Myocyte (in vitro differentiated cells): ENCODE results near the gene AFF1. TPM values are rescaled to one million over a fixed set of nuclear protein-coding genes. Genes with fewer than 3 reads are reported as not detected.

ENCODE experiments used
- DNase-seq: peaks from one replicate; pipeline ENCODE4 v3.0.0-alpha.2; 2012; ENCODE audit warnings: low read depth
- total RNA-seq: library from RNA; depleted of rRNA; stranded (reverse); fragments of >200 nt; gene quantifications from 2 replicates; pipeline ENCODE4 v1.2.3, GENCODE V29; 2014

Gene AFF1
- total RNA-seq, 1 donor from 2014 or later, result 13.7 TPM

DNA sequence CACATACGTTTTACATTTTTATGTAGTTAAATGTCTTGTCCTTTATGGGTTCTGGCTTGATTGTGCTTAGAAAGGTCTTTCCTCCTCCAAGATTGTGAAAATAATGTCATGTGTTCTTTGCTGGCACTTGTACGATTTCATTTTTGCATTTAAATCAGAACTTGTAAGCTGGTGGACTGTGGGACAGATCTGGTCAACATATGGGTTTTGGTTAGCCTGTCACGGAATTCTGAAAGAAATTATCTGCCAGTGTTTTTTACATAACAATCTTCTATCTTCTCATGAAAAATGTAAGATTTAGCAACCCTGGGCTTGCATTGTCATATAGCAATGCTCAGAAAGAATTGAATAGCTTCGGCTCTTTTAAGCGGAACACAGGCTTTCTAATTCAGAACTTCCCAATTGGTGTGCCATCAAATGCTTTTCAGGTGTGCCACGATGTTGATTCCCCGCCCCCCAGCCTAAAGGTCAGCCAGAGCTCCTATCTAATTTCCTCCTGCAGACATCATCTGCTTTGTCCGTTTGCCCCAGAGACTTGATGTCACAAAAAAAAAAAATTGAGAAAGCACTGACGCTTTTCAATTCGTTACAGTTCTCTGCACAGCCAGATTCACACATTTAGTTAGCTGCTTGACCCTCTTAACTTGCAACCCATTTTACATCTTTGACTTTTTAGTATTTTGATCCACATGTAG is 16.2 kb downstream of the AFF1 start:
- DNase-seq, result no peak

DNA sequence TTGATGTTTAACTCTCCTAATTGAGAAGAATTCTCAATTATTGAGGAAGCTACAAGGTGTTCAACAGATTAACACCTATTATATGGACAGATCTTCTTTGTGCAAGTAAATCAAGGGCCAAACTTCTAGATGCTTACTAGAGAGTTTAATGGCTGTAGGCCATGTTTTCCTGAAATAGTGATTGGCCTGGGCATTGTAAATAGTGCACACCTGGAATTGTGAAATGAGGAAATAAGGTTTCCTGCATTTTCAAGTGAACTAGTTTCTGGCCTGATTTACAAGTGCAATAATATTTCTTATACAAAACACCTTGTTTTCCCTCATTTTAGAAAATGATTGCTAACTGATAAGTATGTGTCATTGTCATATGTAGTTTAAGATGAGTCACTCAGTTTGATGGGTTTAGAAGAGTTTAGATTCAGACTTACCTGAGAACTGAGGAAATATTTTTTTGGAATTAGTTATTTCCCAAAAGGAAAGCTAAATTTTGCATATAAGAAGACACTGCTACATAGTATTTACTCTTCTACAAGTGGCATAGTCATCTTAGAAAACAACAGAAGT is 21.2 kb downstream of the AFF1 start:
- no peak for DNase-seq

DNA sequence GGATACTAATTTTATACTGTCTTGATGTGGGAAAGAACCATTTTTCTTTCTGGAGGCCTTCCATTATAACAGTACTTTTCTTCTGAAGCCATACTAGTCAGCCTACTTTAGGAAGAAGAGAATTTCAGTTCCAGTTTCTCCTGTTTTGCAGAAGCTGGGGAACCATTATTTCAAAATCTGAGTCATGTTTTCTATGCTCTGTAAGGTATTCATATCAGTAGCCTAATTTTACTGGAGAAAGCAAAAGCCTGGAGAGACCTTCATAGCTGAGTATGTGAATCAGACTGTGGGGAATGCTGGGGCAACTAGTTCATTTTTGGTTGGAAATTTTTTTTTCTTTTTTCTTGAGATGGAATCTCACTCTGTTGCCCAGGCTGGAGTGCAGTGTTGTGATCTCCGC is 22.4 kb downstream of the AFF1 start:
- no peak for DNase-seq

DNA sequence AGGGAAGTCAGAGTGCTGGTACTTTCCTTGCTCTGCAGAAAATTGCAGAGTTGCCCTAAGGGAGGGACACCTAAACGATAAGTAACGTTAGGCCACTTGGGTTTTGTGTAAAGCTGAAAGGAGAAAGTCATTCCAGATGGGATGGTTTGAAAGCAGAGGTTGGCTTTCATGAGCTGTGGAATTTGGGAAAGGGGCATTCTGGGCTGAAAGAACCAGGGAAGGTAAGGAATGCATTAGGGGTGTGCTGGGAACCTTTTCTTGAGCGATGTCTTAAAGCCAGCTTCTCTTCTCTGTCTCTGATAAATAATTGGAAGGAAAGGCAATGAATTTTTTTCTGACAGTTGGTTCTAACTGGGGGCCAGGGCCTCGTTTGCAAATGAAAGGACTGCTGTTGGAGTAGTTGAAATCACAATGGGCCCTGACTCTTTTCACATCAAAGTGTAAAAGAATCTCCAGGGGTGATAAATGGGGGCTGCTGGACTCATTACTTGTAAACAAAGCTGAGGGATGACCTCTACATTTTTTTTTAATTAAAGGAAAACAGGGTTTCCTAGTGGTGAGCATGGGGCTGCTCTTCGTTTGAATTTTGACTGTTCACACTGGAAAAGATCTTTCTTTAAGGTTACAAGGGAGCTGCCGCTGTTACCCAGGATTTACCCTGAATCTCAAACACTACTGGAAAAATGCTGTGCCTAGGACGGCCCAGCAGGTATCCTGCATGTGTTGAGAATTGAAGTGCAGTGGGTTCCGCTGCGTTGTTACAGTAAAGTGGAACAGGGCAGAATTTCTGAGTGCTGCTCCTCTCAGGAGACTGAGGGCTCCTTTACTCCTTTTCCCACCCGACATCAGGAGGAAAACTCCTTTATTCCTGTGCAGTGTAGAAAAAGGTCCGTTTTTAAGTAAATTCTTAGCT is 25.0 kb downstream of the AFF1 start:
- no peak for DNase-seq

DNA sequence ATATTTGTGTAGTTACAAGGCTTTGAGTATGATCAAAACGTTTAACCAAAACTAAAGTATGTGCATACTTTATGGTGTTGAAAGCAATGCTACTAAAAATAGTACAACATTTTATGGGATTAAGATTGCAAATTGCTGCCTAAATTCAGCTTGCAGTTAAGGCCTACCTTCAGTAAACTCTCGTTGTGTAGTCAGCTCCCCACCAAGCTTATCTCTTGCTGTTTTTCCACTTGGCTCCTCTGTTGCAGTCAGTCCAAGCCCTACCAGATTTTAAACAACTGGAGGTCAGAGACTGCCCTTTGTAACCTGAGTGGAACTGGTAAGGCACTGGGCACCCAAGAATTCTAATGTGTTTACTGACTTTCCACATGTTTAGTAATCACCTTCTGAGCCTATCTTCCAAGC is 25.7 kb downstream of the AFF1 start:
- peak; percentile 8 for DNase-seq

DNA sequence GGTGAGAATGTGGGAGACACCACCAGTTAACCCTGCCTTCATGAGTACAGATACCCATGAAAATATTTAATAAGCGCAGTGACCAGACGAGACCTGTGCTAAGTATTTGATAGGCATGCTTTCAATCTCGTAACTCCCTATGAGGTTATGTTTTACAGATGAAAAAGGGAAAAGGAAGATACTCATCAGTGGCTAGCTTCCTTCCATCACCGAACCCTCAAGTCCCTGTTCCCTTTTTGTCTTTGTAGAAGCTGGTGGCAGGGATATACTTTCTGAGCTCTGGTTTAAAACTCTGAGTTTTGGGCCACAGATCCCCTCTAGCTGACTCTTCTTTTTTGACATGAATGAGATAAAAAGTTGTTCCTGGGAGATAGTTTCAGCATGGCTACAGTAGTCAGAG is 26.3 kb downstream of the AFF1 start:
- DNase-seq, result no peak

DNA sequence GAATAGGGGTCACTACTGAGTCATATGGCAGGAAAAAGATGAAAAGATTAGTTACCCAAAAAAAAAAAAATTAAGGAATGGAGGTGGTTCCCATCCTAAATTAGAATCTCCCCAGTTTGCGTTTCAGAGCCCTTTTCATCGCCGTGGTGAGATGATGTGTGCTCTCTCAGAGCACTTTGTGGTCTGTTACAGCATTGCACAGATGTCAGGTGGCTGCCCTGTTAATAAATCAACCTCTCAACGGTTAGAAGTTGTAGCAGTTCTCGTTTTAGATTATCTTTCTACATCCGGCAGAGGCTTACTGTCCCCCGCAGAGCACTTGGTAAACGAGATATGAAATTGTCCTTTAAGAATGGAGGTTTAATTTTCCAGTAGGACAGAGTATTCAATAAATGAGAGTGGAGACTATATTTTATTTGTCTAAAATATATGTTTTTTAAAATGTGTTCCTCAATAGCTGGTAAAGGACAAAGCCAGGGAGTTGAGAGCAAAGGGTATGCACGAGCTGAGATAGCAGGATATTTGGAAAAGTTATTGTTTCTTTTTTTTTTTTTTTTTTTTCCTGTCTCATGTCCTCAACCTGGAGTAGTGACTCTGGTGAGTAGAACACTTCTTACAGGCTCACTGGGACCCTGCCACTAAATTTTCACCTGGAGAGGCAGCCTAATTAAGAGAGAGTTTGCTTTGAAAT is 26.9 kb downstream of the AFF1 start:
- peak; percentile 54 for DNase-seq

DNA sequence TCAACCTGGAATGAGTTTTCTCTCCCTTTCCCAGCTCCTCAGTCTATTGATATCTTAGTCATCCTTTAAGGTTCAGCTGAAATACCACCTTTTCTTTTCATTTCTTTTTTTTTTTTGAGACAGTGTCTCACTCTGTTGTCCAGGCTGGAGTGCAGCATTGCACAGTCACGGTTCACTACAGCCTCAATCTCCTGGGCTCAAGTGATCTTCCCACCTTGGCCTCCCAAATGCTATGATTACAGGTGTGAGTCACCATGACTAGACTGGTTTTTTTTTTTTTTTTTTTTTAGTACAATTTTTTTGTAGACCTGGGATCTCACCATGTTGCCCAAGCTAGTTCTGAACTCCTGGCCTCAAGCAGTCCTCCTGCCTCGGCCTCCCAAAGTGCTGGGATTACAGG is 28.9 kb downstream of the AFF1 start:
- DNase-seq, result no peak

DNA sequence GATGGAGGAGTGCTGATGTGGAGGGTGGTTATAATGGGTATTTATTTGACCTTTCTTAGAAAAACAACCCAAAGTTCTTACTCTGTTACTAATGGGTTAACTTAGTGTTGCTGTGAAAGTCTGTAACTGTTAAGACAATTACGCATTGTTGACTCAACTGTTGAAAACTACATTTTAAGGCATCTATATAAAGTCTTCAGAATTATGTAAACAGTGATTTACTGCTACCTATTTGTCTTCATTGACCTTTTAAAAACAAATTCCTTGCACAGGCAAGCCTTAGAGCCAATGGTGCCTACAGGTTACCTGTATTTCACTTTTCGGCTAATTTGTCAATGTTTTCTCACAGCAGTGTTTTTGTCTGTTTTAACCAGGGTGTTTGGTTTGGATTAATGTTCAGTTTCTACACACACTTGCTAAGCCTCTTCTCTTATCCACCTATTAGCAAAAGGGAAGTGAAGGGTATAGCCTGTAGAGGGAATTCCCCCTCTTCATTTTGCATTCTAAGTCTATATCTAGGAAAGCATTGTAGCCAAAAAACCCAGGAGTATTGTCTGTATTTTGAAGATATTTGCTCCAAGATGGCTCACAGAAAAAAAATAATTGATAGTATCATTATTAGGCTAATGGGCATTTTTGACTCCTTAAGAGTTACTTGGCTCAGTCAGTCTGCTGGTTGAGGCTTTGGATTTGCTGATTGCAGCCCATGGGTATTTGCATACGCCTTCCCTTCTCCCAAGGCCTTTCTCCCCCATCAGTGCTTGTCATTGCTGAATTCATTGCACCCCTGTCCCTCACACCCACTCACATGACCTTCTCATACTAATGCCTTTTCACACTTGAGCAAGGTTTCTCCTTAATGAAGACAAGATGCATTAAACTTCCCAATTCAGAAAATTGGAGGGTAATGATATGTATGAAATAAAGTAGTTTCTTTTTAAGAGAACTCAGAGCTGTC is 30.5 kb downstream of the AFF1 start:
- DNase-seq, result no peak

DNA sequence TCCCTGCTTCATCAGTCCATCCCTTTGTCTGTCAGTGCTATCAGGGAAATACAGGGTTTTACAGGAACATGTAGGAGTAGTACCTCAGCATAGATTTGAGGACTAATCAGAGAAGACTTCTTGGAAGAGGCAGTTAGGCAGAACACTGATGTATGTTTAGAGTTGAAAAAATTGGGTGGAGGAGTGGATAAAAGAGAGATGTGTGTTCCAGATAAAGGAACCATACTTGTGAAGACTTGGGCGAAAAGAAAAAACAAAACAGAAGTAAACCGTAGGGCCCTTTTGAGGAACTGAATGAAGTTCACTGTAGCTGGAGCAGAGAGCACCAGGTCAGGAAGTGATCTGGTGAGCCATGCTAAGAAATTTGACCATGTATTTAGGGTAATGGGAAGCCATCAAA is 32.3 kb downstream of the AFF1 start:
- no peak for DNase-seq

DNA sequence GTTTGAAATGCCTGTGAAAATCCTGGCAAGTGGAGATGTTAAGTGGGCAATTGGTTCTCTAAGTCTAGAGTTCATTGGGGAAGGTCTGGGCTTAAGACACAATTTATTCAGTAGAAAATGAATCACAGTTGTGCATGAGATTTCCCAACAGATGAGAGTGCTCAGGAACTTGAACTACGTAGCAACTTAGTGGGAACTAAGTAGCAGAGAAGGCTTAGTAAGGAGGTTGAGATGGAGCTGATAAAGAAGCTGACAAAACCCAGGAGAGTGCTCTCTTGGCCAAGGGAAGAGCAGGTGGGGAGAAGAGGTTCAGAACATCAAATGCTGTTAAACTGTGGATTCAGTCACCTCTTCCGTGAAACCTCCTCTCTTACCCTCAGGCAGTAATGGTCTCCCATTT is 33.0 kb downstream of the AFF1 start:
- no peak for DNase-seq

DNA sequence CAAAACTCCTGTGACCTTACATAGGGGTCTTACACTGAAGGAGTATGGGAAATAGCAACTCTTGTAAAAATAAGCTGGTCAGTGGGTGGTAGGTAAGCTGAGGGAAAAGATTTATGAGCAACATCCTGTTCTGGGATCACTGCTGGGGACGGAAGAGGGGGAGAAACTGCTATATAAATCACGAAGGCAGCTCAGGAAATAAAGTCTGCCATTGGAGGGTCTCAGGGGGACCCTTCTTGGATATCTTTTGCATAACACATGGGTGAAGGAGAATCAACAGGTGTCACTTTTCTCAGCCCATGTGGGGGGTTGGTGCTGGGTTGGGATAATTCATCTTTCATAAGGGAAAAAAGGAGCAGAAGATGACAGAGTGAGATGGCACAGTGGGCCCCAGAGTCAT is 33.7 kb downstream of the AFF1 start:
- DNase-seq, result no peak

DNA sequence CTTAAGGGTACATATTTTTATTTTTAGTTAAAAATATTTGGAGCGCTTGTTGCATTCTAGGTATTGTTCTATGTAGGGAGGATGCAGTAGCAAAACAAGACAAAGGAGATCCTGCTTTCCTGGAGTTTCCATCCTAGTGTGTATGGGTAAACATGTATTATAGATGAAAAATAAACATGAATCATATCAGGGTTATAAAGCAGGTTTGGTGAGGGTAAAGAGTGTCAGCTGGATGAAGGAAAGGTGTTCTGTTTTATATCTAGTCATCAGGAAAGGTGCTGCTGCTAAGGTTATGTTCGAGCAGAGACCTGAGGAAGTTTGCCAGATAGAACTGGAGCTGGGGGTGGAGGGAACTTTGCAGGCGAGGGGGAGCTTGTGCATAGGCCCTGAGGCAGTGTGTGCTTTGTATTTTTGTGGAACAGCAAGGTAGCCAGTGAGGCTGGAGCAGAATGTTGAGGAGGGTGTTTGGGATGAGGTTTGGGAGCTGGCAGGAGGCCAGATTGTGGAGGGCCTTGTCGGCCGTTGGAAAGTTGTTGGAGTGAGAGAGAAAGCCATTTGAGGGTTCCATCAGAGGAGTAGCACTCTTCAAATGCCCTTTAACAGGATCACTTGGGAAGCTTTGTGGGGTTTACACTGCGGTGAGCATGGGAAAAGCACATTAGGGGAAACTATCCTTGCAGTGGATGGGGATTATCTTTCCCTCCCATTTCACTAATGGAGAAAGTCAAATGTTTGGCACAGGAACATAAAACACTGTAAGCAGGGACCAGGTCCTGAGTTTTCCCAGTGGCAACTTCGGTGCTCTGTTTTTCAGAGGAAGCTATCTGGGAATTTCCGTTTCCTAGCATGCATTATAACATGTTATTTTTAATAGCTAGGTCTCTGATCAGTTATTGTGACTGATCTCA is 35.9 kb downstream of the AFF1 start:
- DNase-seq, result no peak

DNA sequence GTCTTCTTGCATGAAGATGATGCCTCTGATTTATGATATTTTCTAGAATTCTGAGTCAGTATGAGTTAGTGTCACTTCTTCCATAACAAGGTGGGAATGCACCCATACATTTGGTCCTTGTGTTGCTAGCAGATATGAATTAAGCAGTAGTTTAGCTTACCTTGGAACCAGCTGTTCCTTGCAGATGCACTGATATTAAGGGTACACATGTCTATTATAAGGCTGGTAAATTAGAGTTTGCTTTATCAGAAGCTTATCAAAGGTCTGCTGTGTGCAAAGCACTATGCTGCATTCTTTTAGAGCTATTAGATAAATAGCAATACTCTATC is 36.5 kb downstream of the AFF1 start:
- DNase-seq, result no peak

DNA sequence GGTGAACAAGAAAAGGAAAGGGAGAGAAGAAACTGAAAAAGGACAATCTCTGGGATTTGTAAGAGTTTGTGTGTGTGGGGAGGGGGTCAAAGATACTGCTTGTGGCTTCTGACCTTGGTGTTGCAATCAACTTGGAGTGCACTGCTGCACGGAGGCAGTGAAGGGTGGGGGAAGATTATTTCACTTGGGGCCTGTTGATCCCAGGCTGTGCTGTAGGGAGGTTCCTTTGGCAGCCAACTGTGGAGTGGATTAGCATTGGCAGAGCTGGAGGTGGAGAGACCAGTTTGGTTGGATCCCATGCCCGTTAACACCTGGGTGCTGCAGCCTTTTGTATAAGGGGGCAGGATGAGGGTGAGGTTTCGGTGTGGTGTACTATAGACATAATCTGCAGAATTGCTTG is 38.2 kb downstream of the AFF1 start:
- no peak for DNase-seq

DNA sequence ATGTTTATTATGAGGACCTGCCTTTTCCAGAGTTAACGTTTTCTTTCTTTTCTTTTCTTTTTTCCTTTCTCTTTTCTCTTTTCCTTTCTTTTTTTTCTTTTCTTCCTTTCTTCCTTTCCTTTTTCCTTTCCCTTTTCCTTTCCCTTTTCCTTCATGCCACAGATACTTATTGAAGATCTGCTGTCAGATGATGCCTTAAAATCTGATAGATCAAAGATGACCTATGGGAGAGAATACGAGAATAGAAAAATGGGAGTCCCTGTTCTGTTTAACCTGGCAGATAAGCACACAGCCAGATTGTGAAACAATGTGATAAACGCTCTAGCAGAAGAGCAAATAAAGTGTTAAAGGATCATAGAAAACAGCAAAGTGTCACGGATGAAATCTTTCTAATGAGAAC is 38.9 kb downstream of the AFF1 start:
- no peak for DNase-seq

DNA sequence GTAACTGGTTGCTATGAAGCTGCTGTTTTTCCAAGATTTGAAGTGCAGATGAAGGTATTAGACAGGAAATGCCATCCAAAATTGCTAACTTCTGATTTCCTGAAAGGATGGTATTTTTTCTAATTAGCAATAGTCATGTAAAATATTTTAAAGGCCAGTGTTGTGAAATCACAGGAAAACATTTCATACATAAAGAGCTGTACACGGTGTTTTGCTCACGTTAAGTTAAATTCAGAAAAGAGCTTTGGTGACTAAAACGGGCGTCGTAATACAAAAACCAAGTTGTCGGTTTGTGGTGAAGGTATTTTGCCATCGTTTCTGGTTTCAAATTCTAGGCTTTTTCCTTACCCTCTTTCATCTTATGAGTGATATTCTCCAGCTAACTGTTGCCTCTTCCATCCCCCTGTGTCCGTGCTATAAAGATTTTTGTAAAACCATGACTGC is 39.8 kb downstream of the AFF1 start:
- DNase-seq, result no peak

DNA sequence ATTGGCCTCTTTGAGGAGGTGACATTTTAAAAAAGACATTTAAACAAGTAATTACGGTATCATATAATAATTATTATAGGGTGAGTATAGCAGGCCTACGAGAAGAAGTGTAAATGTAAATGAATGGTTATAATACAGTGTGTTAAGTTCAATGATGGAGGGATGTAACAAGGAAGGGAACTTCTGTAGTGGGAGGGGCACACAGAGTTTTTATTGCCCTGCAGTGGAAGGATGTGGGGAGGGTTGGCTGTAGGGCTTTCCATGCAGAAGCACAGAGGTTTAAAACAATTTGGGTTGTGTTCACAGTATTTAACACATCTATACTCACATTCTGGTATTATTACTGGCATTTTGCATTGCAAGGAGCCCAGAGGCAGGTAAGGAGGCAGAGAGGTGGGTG is 41.1 kb downstream of the AFF1 start:
- DNase-seq, result no peak

DNA sequence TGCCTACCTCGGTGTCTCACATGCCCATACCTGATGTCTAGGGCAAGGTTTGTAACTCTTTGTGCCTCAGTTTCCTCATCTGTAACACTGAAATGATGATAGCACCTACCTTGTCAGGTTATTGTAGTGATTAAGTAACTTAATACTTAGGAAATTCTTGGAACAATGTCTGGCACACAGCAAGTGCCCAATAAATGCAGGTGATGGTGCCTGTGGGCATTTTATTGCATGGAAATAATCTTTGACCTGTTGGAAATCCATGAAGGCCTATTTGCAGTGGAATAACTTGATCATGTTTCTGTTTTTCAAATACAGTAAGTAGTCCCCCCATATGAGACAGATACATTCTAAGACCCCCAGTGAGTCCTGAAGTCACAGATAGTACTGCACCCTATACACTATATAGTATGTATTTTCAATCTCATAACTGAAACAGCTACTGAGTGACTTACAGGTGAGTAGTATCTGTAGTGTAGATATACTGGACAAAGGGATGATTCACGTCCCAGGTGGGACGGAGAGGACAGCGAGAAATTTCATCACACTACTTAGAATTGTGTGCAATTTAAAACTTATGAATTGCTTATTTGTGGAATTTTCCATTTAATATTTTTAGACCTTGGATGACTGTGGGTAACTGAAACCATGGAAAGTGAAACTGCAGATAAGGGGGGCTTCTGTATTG is 42.1 kb downstream of the AFF1 start:
- no peak for DNase-seq
